WTC11 (cell line): ENCODE results near the gene CMBL.

Experiments
- ATF2 ChIP-seq: sonication (generic); formaldehyde crosslinking; IDR thresholded peaks from 2 replicates; pipeline ENCODE4 v1.8.1; 2022; ENCODE audit warnings: low read depth, missing genetic modification reagents, borderline replicate concordance
- ATF3 ChIP-seq: sonication (generic); formaldehyde crosslinking; conservative IDR thresholded peaks from 2 replicates; pipeline ENCODE4 v1.8.1; 2022; ENCODE audit warnings: mild to moderate bottlenecking, missing genetic modification reagents
- CTCF ChIP-seq: fragments of 200-600 bp; IDR thresholded peaks from 2 replicates; pipeline ENCODE4 v1.8.0; 2022; ENCODE audit warnings: antibody characterized with exemption
- ESRRA ChIP-seq: sonication (generic); formaldehyde crosslinking; IDR thresholded peaks from 2 replicates; pipeline ENCODE4 v1.8.1; 2022; ENCODE audit warnings: mild to moderate bottlenecking, missing genetic modification reagents, borderline replicate concordance
- HMGA2 ChIP-seq: fragments of 250-450 bp; sonication (Bioruptor Pico); IDR thresholded peaks from 2 replicates; pipeline ENCODE4 v1.4.0; 2021; ENCODE audit warnings: mild to moderate bottlenecking, moderate library complexity
- JUN ChIP-seq: sonication (generic); formaldehyde crosslinking; IDR thresholded peaks from 2 replicates; pipeline ENCODE4 v1.8.0; 2023; ENCODE audit warnings: mild to moderate bottlenecking, missing genetic modification reagents
- MAX ChIP-seq: sonication (generic); formaldehyde crosslinking; IDR thresholded peaks from 2 replicates; pipeline ENCODE4 v1.8.0; 2022; ENCODE audit warnings: mild to moderate bottlenecking, missing genetic modification reagents
- TP53 ChIP-seq: sonication (generic); formaldehyde crosslinking; IDR thresholded peaks from 2 replicates; pipeline ENCODE4 v1.8.1; 2023; ENCODE audit warnings: mild to moderate bottlenecking, missing genetic modification reagents
- ZNF263 ChIP-seq: sonication (generic); formaldehyde crosslinking; IDR thresholded peaks from 2 replicates; pipeline ENCODE4 v1.8.1; 2022; ENCODE audit warnings: low read depth, mild to moderate bottlenecking, moderate library complexity, missing genetic modification reagents

GRCh38 chr5:10315824-10316509, 8.3 kb upstream of the CMBL start:
- no peak for TF ChIP-seq CTCF
- no peak for TF ChIP-seq ATF3
- TF ChIP-seq JUN, result 0 out of 2 replicates have a peak, but pooled peaks have one; percentile 28
- no peak for TF ChIP-seq HMGA2 (CRISPR knock-in tag)
- TF ChIP-seq ESRRA (CRISPR knock-in tag), result no peak
- no peak for TF ChIP-seq ATF2 (CRISPR knock-in tag)
- no peak for TF ChIP-seq TP53
- TF ChIP-seq MAX (CRISPR knock-in tag), result peak; percentile 41; the same call in 1 of the 2 replicates
- no peak for TF ChIP-seq ZNF263 (CRISPR knock-in tag)
